GM12878 (cell line): ENCODE results near the gene PLAGL2. TPM values are rescaled to one million over a fixed set of nuclear protein-coding genes. Genes with fewer than 3 reads are reported as not detected.

Experiments used
- ATAC-seq: fragments of 200-7000 bp; cut with Tn5 transposase; 3 replicates; pipeline ENCODE4 v1.9.1; 2020; ENCODE audit warnings: mild to moderate bottlenecking, moderate library complexity
- BruUV-seq: library from RNA; stranded (reverse); fragments of 400-500 nt; replicated peaks from 2 replicates; lab custom pipeline; 2021; lab: Mats Ljungman, UMichigan
- CTCF ChIA-PET: fragments of 300-600 bp; sonication (Branson Sonifier 250); formaldehyde crosslinking; extraction: SDS; loops from one replicate; lab custom pipeline; 2021; ENCODE audit warnings: inconsistent platforms; lab: Yijun Ruan, JAX
- POLR2A ChIA-PET: fragments of 350-600 bp; formaldehyde crosslinking; extraction: SDS; loops from one replicate; lab custom pipeline; 2021; ENCODE audit warnings: inconsistent platforms; lab: Charles Lee
- RAD21 ChIA-PET: fragments of 300-600 bp; sonication (Branson Sonifier 250); formaldehyde crosslinking; loops from one replicate; lab custom pipeline; 2023; ENCODE audit warnings: antibody characterized with exemption; ENCODE audit not compliant: unreplicated experiment; lab: Charles Lee
- SMC1A ChIA-PET: fragments of 300-600 bp; sonication (Branson Sonifier 250); formaldehyde crosslinking; loops from one replicate; lab custom pipeline; 2023; ENCODE audit not compliant: unreplicated experiment, uncharacterized antibody; lab: Charles Lee
- DNase-seq: peaks from one replicate; pipeline ENCODE4 v3.0.0-alpha.2; 2011; ENCODE audit warnings: low read depth, low spot score
- FAIRE-seq: peaks from 3 replicates; lab custom pipeline; 2011; peaks lifted over from hg19 to GRCh38; lab: Jason Lieb, UNC
- H2AFZ ChIP-seq: 2 replicates; pipeline ENCODE4 v1.6.0; 2011; ENCODE audit warnings: low read depth, low read length, control low read depth; ENCODE audit not compliant: control insufficient read depth
- H3K27ac ChIP-seq: 2 replicates; pipeline ENCODE4 v1.5.1; 2011; ENCODE audit warnings: control low read depth; ENCODE audit not compliant: control insufficient read depth, insufficient read depth
- H3K27me3 ChIP-seq, 2 experiments: replicated peaks in 1 of 2; 2 replicates each; pipeline versions ENCODE4 v1.6.0 to v1.6.1; 2011; ENCODE audit warnings: low read length in 1 of 2; ENCODE audit not compliant: control insufficient read depth in 2 of 2, insufficient read depth in 2 of 2
- H3K36me3 ChIP-seq, 2 experiments: 2 replicates each; pipeline ENCODE4 v1.5.1; 2011; ENCODE audit warnings: low read length in 1 of 2; ENCODE audit not compliant: control insufficient read depth in 2 of 2, insufficient read depth in 2 of 2
- H3K4me1 ChIP-seq: 2 replicates; pipeline ENCODE4 v1.6.1; 2011; ENCODE audit warnings: mild to moderate bottlenecking, low read length, moderate library complexity, mixed read lengths; ENCODE audit not compliant: control insufficient read depth, insufficient read depth
- H3K4me2 ChIP-seq: 2 replicates; pipeline ENCODE4 v1.6.0; 2011; ENCODE audit warnings: control low read depth; ENCODE audit not compliant: control insufficient read depth, insufficient read depth
- H3K4me3 ChIP-seq: fragments of 200-600 bp; sonication (generic); 2 replicates; pipeline ENCODE4 v1.5.1; 2016
- H3K79me2 ChIP-seq: 2 replicates; pipeline ENCODE4 v1.6.0; 2011; ENCODE audit warnings: low read length; ENCODE audit not compliant: control insufficient read depth, insufficient read depth
- H3K9ac ChIP-seq: 2 replicates; pipeline ENCODE4 v1.8.0; 2011; ENCODE audit warnings: low read length, control low read depth, mixed read lengths; ENCODE audit not compliant: control insufficient read depth, insufficient read depth
- H3K9me3 ChIP-seq: replicated peaks from 3 replicates; pipeline ENCODE4 v1.5.1; 2011; ENCODE audit warnings: mild to moderate bottlenecking, low read length; ENCODE audit not compliant: control insufficient read depth, insufficient read depth
- H4K20me1 ChIP-seq: 2 replicates; pipeline ENCODE4 v1.6.0; 2011; ENCODE audit not compliant: control insufficient read depth, insufficient read depth
- BMI1 ChIP-seq: fragments of 450-650 bp; IDR thresholded peaks from 2 replicates; pipeline ENCODE4 v1.6.1; 2016; ENCODE audit warnings: mild to moderate bottlenecking, moderate library complexity, borderline replicate concordance
- CHD2 ChIP-seq: IDR thresholded peaks from 2 replicates; pipeline ENCODE4 v1.6.1; 2011; ENCODE audit warnings: low read depth, low read length, improper control_type of control experiment, borderline replicate concordance
- CTCF ChIP-seq, 3 experiments: IDR thresholded peaks in 2 of 3; conservative IDR thresholded peaks in 1 of 3; 2 replicates each; pipeline ENCODE4 v1.5.1; 2011; ENCODE audit warnings: low read depth in 3 of 3, low read length in 3 of 3, mild to moderate bottlenecking in 3 of 3, control low read depth in 2 of 3, moderate library complexity in 2 of 3, inconsistent platforms in 1 of 3, mixed read lengths in 1 of 3; ENCODE audit not compliant: control insufficient read depth in 2 of 3, insufficient read depth in 1 of 3; ENCODE audit errors: extremely low read depth in 1 of 3
- ESRRA ChIP-seq: IDR thresholded peaks from 2 replicates; pipeline ENCODE4 v1.6.1; 2012; ENCODE audit warnings: mild to moderate bottlenecking, low read length, improper control_type of control experiment
- ETV6 ChIP-seq, 2 experiments: fragments of 450-650 bp in 1 of 2; IDR thresholded peaks in 1 of 2; conservative IDR thresholded peaks in 1 of 2; 2 replicates each; pipeline ENCODE4 v1.6.1; 2014; ENCODE audit warnings: antibody characterized with exemption in 1 of 2, borderline replicate concordance in 1 of 2, low read depth in 1 of 2, mild to moderate bottlenecking in 1 of 2, moderate library complexity in 1 of 2
- EZH2 ChIP-seq: IDR thresholded peaks from 2 replicates; pipeline ENCODE4 v1.6.1; 2012; ENCODE audit warnings: low read depth, mild to moderate bottlenecking, control low read depth, inconsistent platforms, low read length, borderline replicate concordance; ENCODE audit not compliant: control insufficient read depth
- NFYB ChIP-seq: IDR thresholded peaks from 2 replicates; pipeline ENCODE4 v1.6.1; 2011; ENCODE audit warnings: low read depth, mild to moderate bottlenecking, low read length, improper control_type of control experiment, moderate library complexity; ENCODE audit not compliant: insufficient read depth
- POU2F2 ChIP-seq: IDR thresholded peaks from 3 replicates; pipeline ENCODE4 v1.6.1; 2011; ENCODE audit warnings: low read depth, mild to moderate bottlenecking, low read length, borderline replicate concordance
- RCOR1 ChIP-seq: conservative IDR thresholded peaks from 2 replicates; pipeline ENCODE4 v1.6.1; 2012; ENCODE audit warnings: low read depth, low read length, improper control_type of control experiment
- TCF7 ChIP-seq: IDR thresholded peaks from 2 replicates; pipeline ENCODE4 v1.6.1; 2014; ENCODE audit warnings: antibody characterized with exemption, borderline replicate concordance
- YBX1 ChIP-seq: fragments of 450-650 bp; IDR thresholded peaks from 2 replicates; pipeline ENCODE4 v1.6.1; 2016; ENCODE audit warnings: antibody characterized with exemption
- ZBTB11 ChIP-seq: fragments of 450-650 bp; formaldehyde crosslinking; IDR thresholded peaks from 2 replicates; pipeline ENCODE4 v1.5.0; 2022; ENCODE audit warnings: mild to moderate bottlenecking, missing genetic modification characterization
- ZBTB4 ChIP-seq: fragments of 450-650 bp; formaldehyde crosslinking; IDR thresholded peaks from 2 replicates; pipeline ENCODE4 v1.4.0; 2022; ENCODE audit warnings: mild to moderate bottlenecking, moderate library complexity
- ZNF622 ChIP-seq: fragments of 450-650 bp; IDR thresholded peaks from 2 replicates; pipeline ENCODE4 v1.6.1; 2017; ENCODE audit warnings: mild to moderate bottlenecking, inconsistent platforms
- ZZZ3 ChIP-seq: IDR thresholded peaks from 2 replicates; pipeline ENCODE4 v1.6.1; 2011; ENCODE audit warnings: low read depth; ENCODE audit not compliant: control insufficient read depth, insufficient read length
- WGBS: methylation state at CpG from one replicate; pipeline ENCODE4 v1.1.6; 2016; ENCODE audit warnings: low lambda C conversion rate; ENCODE audit not compliant: insufficient replicate concordance, insufficient coverage; ENCODE audit errors: missing lambda C conversion rate; 5-methylcytosine and 5-hydroxymethylcytosine counted together
- in situ Hi-C: fragments of 300-500 bp; cut with MboI; formaldehyde crosslinking; loops from 9 replicates; pipeline ENCODE4 v1.14.3; 2018; ENCODE audit warnings: mixed read lengths
- intact Hi-C: fragments of 100-400 bp; cut with micrococcal nuclease; formaldehyde crosslinking; loops from one replicate; pipeline ENCODE4 v1.14.2; 2022; ENCODE audit not compliant: unreplicated experiment
- polyA plus RNA-seq, 11 experiments: library from polyadenylated mRNA; depleted of rRNA in 4 of 11; unstranded in 6 of 11; stranded (reverse) in 5 of 11; fragments of >200 nt; fragmentation: Nextera tagmentation in 4 of 11; fragmentation: Illumina TruSeq in 1 of 11; extraction: Ambion mirVana in 4 of 11; extraction: Trizol in 1 of 11; gene quantifications; 1 replicate in 1 of 11; 2 replicates in 10 of 11; pipeline versions ENCODE4 v1.2.1 to v1.2.3, GENCODE V29; 2011 to 2016; ENCODE audit warnings: inconsistent platforms in 2 of 11, missing spikeins in 2 of 11, low read depth in 1 of 11
- total RNA-seq, 4 experiments: library from RNA; depleted of rRNA in 3 of 4; stranded (reverse); fragments of >200 nt in 3 of 4; fragmentation: Illumina TruSeq in 1 of 4; extraction: Trizol in 1 of 4; gene quantifications; 2 replicates each; pipeline versions ENCODE4 v1.2.1 to v1.2.3, GENCODE V29; 2013 to 2021

Gene PLAGL2
- total and polyA plus RNA-seq, 10 of the 15 experiments (the other 5 are each of a cell fraction or from before 2014, with no cell fraction given): 4.4 to 32.3 (median 13.3) TPM

GRCh38 chr20:32227306-32227705 is 19.8 kb upstream of the PLAGL2 start:
- 98% methylated on average over 7 of the region's 7 CpGs for WGBS
- RAD21 ChIA-PET: no interaction called here
- no peaks in the 10 kb centered on the region for H4K20me1 ChIP-seq
- H3K36me3 ChIP-seq: peaks cover 14 to 21% of the 10 kb centered on the region in 2 experiments
- TF ChIP-seq BMI1 (no peak), CTCF (IDR thresholded peaks at IDR 0.05 in 2 of 3, conservative IDR thresholded peaks at IDR 0.05 in 1 of 3; ENCODE audit: control insufficient read depth in 2 of 3, extremely low read depth in 1 of 3, insufficient read depth in 1 of 3, low read depth in 3 of 3, low read length in 3 of 3) (no peak), POU2F2 (no peak), EZH2 (no peak), ETV6 (conservative IDR thresholded peaks at IDR 0.05 in 1 of 2, IDR thresholded peaks at IDR 0.05 in 1 of 2; ENCODE audit: borderline replicate concordance in 1 of 2, low read depth in 1 of 2) (no peak), YBX1 (no peak), ZBTB11 (CRISPR knock-in tag) (no peak), NFYB (no peak), ZNF622 (no peak), TCF7 (no peak), RCOR1 (no peak), ESRRA (no peak), CHD2 (no peak), ZZZ3 (no peak), ZBTB4 (CRISPR knock-in tag) (no peak)
- no TSS peak for BruUV-seq
- H3K4me3 ChIP-seq: no peak overlapping the region
- no peak overlapping the region for H3K9ac ChIP-seq
- H3K79me2 ChIP-seq: no peaks in the 10 kb centered on the region
- H3K9me3 ChIP-seq: no peaks in the 10 kb centered on the region
- H2AFZ ChIP-seq: no peak overlapping the region
- POLR2A ChIA-PET: no interaction called here
- H3K4me1 ChIP-seq: peaks cover 5% of the 10 kb centered on the region; the same call in 1 of the 2 replicates
- in situ Hi-C loops: no loop called here
- SMC1A ChIA-PET: interaction anchor here (1.1 kb wide), 1 partner anchor 89 kb away, joined by 3 read pairs; no protein-coding TSS in a partner anchor
- CTCF ChIA-PET: no interaction called here
- ATAC-seq: no peak
- intact Hi-C loops: no loop called here
- DNase-seq: no peak
- H3K4me2 ChIP-seq: no peak overlapping the region
- H3K27me3 ChIP-seq: no peaks in the 10 kb centered on the region
- no peak overlapping the region for H3K27ac ChIP-seq
- FAIRE-seq: no peak
